Stimulated activated CD8-positive, alpha-beta memory T cell treated with anti-CD3 and anti-CD28 coated beads, Interleukin-7, amount 100 ng/mL, for 48 hours (primary cell): ENCODE results near the gene FURIN.
"Not testable (repeated sequence)": the region's sequence is repeated elsewhere in the genome, so short reads cannot be mapped to it uniquely, and the experiment has no call there.

Source experiments
- DNase-seq, 2 donors: peaks; one replicate each; pipeline ENCODE4 v3.0.0-alpha.2; 2020; ENCODE audit warnings: low read depth in 1 of 2; ENCODE audit errors: extremely low read depth in 1 of 2

The FURIN gene

DNA sequence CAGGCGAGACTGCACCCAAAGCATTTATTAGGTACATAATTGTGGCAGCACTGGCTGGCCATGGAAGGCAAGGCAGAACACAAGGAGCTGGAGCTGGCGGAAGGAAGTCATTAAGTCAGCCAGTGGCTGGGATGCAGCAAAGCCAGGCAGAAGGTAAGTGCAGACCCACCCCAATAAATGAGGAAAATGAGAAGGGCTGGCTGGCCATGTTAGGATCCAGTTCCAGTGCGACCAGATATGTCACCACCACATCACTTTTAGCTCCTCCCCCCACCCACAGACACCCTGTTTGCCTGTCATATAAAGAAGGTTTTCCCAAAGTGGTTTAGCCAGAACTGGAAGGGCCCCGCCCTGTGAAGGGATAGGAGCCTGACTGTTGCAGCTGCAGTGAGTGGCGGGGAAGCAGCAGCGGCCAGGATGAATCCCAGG lies at the start of gene FURIN:
Gene FURIN (plus strand): TSS at position 328 of the 429 bp plus-strand sequence. CDS start 7,153 bp downstream, outside the sequence.
- DNase-seq = no peak

DNA sequence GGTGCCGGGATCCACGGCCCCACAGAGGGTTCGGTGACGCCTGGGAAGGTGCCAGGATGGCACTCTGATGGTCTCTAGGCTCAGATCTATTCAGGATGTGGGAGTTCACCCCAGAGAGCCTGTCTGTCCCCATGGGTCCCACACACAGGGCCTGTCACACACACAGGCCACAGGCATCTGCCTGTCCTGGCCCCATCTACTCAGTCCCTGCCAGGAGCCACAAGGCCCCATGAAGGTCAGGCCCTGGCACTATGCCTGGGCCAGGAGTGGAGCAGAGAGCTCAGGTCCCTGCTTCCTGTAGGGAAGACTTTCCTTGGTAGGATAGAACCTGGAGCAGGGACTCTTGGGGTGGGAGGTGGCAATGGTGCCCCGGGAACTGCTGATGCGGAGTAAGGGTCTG lies 49.0 kb upstream of the FURIN start:
- DNase-seq = no peak

GRCh38 chr15:90819850-90820249 lies 48.5 kb upstream of the FURIN start:
- no peak for DNase-seq

DNA sequence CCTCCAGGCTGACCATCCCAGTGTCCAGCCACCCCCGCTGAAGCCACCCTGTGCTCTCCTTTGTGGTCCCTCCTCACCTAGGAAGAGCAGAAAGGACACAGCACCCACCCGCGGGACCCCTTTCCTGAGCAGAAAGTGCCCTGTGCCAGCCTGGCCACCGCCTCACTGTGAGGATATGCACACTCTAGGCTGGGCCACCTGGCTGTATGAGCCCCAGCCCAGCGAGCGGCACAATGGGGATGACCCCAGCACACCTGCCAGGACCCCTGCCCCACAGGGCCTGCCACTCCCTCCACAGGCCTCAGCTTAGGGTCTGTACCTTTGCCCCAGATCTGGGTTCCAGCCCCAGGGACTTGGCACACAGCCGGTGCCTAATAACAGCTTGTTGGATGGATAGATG lies 47.9 kb upstream of the FURIN start:
- no peak for DNase-seq

- no peak for DNase-seq
These were observed 46.0 kb upstream of the FURIN start for GRCh38 chr15:90822204-90822955.

DNA sequence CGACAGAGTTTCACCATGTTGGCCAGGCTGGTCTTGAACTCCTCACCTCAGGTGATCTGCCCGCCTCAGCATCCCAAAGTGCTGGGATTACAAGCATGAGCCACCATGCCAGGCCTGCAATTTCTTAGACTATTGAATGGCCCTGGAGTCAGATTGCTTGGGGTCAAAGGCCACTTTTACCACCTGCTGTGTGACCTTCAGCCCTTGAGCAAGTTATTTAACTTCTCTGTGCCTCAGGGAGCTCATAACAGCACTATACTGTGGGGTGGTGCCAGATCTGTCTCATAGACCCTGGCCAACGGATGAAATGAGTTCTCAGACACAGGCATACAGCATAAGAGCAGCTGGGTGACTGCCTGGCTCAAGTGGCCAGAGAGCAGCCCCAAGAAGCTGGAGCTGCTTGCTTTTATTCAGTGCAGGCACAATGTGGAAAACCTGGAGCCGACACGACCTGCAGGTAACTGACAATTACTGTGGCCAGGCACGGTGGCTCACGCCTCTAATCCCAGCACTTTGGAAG lies 44.9 kb upstream of the FURIN start:
- no peak for DNase-seq

DNA sequence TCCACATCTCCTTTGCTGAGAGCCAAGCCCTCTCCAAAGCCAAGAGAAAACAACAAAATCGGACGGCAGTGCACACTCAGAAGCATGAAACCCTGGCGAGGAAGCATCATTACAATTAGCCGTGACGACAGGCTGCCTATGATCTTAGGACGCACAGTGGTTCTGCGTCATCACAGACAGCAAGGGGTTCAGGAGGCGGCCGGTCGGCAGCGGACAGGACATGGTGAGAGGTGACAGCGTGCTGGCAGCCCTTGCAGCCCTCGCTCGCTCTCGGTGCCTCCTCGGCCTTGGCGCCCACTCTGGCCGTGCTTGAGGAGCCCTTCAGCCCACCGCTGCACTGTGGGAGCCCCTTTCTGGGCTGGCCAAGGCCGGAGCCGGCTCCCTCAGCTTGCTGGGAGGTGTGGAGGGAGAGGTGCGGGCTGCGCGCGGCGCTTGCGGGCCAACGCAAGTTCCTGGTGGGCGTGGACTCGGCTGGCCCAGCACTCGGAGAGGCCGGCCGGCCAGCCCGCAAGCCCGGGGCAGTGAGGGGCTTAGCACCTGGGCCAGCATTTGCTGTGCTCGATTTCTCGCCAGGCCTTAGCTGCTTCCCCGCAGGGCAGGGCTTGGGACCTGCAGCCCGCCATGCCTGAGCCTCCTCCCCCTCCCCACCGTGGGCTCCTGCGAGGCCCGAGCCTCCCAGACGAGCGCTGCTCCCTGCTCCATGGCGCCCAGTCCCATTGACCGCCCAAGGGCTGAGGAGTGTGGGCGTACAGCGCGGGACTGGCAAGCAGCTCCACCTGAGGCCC lies 43.1 kb upstream of the FURIN start:
- DNase-seq = not testable (repeated sequence)

- not testable (repeated sequence) for DNase-seq
These were observed 42.0 kb upstream of the FURIN start for GRCh38 chr15:90826206-90826885.

GRCh38 chr15:90826886-90827435 lies 41.4 kb upstream of the FURIN start:
- no peak for DNase-seq

- no peak for DNase-seq
These were observed 40.3 kb upstream of the FURIN start for GRCh38 chr15:90828111-90828510.

- DNase-seq = no peak
These were observed 39.3 kb upstream of the FURIN start for GRCh38 chr15:90829126-90829525.

- DNase-seq = peak in 1 of 2 donors; percentile 86
These were observed 38.4 kb upstream of the FURIN start for GRCh38 chr15:90829942-90830440.

GRCh38 chr15:90834626-90835025 lies 33.8 kb upstream of the FURIN start:
- no peak for DNase-seq

DNA sequence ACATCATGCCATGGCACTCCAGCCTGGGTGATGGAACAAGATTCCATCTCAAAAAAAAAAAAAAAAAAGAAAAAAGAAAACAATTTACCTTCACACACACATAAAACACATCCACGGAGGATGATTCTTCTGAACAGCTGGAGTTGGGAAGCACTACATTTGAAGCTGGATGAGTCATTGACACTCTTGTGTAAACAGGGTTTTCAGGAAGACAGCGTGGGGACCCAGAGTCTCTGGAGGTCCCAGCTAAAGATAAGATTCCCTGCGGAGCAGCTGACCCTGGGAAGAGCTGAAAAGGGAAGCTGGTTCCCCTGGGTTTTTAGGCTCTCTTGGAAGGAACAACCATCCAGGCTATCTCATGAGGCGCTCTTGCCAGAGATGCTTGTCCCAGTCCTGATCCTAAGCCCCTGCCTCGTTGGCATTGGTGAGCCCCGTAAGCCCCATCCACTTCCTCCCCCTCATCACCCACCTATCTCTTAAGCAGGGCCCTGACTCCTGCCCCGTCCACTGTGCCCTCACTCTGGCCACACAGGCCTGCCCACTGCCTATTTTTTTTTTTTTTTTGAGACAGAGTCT lies 32.0 kb upstream of the FURIN start:
- no peak for DNase-seq

- DNase-seq = peak in 1 of 2 donors; percentile 75
These were observed 31.3 kb upstream of the FURIN start for GRCh38 chr15:90837094-90837493.

DNA sequence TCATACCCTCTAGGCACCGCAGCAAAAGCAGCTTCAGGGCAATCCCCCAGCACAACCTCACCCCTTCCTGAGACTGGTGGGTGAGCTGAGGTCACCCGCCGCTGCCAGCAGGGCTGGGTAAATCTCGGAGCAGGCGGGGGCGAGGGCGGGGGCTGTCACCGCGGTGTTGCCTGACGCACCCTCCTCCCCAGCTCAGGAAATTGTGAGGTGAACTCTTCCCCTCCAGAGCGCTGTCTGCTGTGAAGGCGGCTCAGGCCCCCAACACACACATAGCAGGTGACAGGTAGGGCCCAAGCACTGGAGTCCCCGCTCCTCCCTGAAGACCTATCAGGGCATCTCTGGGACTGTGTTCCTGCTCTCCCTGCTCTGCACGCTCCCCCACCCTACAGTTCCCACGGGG lies 30.2 kb upstream of the FURIN start:
- peak; percentile 84 to 94 for DNase-seq

GRCh38 chr15:90838544-90838943 lies 29.8 kb upstream of the FURIN start:
- no peak for DNase-seq

DNA sequence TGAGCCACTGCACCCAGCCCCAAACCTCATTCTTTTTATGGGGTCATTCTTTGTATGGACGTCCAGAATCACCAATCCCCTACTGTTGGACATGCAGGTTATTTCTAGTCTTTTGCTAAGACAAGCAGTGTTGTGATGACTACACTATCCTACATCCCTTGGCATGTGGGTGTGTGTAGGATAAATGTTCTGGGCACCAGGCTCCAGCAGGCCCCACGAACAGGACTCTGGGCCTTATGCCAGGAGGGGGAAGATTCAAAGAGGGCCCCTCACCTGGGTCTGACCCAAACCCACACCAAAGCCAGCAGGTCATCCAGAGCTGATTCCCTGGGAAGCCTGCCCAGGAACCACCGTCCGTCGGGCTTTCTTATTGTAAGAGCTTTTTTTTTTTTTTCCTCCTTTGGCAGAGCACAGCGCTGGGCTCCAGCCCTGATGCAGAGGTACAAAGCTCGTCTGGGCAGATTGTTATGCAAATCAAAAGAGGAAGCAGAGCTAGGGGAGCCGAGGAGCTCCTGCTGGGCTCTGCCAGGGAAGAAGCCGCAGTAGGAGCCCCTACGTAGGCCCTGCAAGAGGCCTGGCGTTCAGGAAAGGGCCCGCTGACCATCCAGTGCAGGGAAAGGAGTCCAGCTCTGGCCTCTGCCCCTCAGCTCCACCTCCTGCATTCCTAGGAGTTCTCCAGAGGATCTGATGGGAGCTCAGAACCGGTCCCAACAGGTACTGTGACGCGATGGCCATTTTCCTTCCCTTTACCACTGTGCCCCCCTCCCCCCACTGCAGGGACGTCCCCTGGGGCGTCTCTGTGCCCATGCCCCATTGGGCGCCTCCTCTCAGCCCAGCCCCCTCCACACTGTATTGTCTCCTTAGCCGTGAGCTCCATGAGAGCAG lies 29.0 kb upstream of the FURIN start:
- no peak for DNase-seq

GRCh38 chr15:90840157-90840855 lies 28.1 kb upstream of the FURIN start:
- no peak for DNase-seq
